Fibroblast of lung (primary cell): ENCODE data around the gene DCBLD2. TPM values are rescaled to one million over a fixed set of nuclear protein-coding genes. Genes with fewer than 3 reads are reported as not detected.
A peak's percentile ranks its signal among the peaks of the same experiment; 100 is the strongest.

ENCODE experiments used
- DNase-seq, 2 donors: peaks; one replicate each; pipeline versions ENCODE4 v3.0.0 to v3.0.0-alpha.2; 2010; ENCODE audit warnings: low read depth in 2 of 2
- H2AFZ ChIP-seq: 2 replicates; pipeline ENCODE4 v1.5.1; 2012; ENCODE audit warnings: low read length, control low read depth, inconsistent platforms
- H3K27ac ChIP-seq: 2 replicates; pipeline ENCODE4 v1.5.1; 2011; ENCODE audit warnings: low read length, control low read depth; ENCODE audit not compliant: insufficient read depth
- H3K27me3 ChIP-seq: 2 replicates; pipeline ENCODE4 v1.5.1; 2011; ENCODE audit warnings: mild to moderate bottlenecking, low read length; ENCODE audit not compliant: control insufficient read depth, insufficient read depth
- H3K36me3 ChIP-seq: 2 replicates; pipeline ENCODE4 v1.5.1; 2011; ENCODE audit warnings: low read length; ENCODE audit not compliant: control insufficient read depth, insufficient read depth
- H3K4me1 ChIP-seq: 2 replicates; pipeline ENCODE4 v1.5.1; 2011; ENCODE audit warnings: low read length; ENCODE audit not compliant: control insufficient read depth, insufficient read depth; ENCODE audit errors: extremely low read depth
- H3K4me2 ChIP-seq: 2 replicates; pipeline ENCODE4 v1.5.1; 2011; ENCODE audit warnings: low read length, control low read depth; ENCODE audit not compliant: insufficient read depth; ENCODE audit errors: extremely low read depth
- H3K4me3 ChIP-seq, 4 experiments: fragments of 200-600 bp in 1 of 4; sonication (generic) in 1 of 4; replicated peaks in 1 of 4; 2 replicates each; pipeline ENCODE4 v1.5.1; 2011 to 2016; ENCODE audit warnings: low read length in 4 of 4, low read depth in 3 of 4, mild to moderate bottlenecking in 3 of 4, control low read depth in 2 of 4, inconsistent platforms in 1 of 4, mixed read lengths in 1 of 4; ENCODE audit not compliant: insufficient read depth in 1 of 4; ENCODE audit errors: control extremely low read depth in 1 of 4
- H3K79me2 ChIP-seq: 2 replicates; pipeline ENCODE4 v1.5.1; 2012; ENCODE audit warnings: mild to moderate bottlenecking, low read length, inconsistent platforms; ENCODE audit not compliant: control insufficient read depth, insufficient read depth
- H3K9ac ChIP-seq: 2 replicates; pipeline ENCODE4 v1.5.1; 2011; ENCODE audit warnings: mild to moderate bottlenecking, low read length, control low read depth; ENCODE audit not compliant: insufficient read depth
- H3K9me3 ChIP-seq: 2 replicates; pipeline ENCODE4 v1.5.1; 2012; ENCODE audit warnings: low read depth, low read length; ENCODE audit not compliant: control insufficient read depth, insufficient read depth
- H4K20me1 ChIP-seq: 2 replicates; pipeline ENCODE4 v1.5.1; 2011; ENCODE audit warnings: low read length; ENCODE audit not compliant: control insufficient read depth, insufficient read depth; ENCODE audit errors: extremely low read depth
- EZH2 ChIP-seq: IDR thresholded peaks from 2 replicates; pipeline ENCODE4 v1.5.1; 2012; ENCODE audit warnings: low read length, control low read depth, mild to moderate bottlenecking; ENCODE audit errors: missing control alignments
- polyA plus RNA-seq, 2 donors: library from polyadenylated mRNA; depleted of rRNA in 1 of 2; stranded (reverse) in 1 of 2; unstranded in 1 of 2; fragments of >200 nt; gene quantifications; 2 replicates each; pipeline ENCODE4 v1.2.1, GENCODE V29; 2011 to 2012; ENCODE audit warnings: missing spikeins in 1 of 2
- total RNA-seq: library from RNA; depleted of rRNA; stranded (reverse); fragments of >200 nt; gene quantifications from 2 replicates; pipeline ENCODE4 v1.2.1, GENCODE V29; 2014
- TF ChIP-seq, protein P1 (sequence below), 2 donors: IDR thresholded peaks in 1 of 2; conservative IDR thresholded peaks in 1 of 2; 1 replicate in 1 of 2; 2 replicates in 1 of 2; pipeline ENCODE4 v1.5.1; 2011 to 2012; ENCODE audit warnings: low read length in 2 of 2, control low read depth in 1 of 2, inconsistent platforms in 1 of 2, low read depth in 1 of 2, mild to moderate bottlenecking in 1 of 2

The DCBLD2 gene
- total and polyA plus RNA-seq, 2 donors (not counting 1 experiment from before 2014, with no cell fraction given), result 98.1 to 195 TPM

DNA sequence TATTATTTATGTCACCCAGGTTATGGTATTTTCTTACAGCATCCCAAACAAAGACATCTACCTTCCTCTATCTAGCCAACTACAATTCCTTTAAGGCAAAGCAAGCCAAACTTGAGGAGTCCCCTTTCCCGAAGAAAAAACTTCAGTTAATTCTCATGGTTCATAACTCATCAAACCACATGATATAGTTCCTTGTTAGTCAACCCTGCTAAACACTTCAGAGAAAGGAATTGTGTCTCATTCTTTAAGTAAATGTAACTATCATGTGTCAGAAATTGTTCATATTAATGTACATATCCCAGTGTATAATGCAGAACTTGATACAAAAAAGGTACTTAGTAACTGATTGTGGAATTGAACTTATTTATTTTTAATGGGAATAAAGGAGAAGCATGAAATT is 93.9 kb downstream of the DCBLD2 start:
- H3K27ac ChIP-seq, result no peak overlapping the region
- H3K9me3 ChIP-seq, result no peaks in the 10 kb centered on the region
- no peaks in the 10 kb centered on the region for H3K79me2 ChIP-seq
- no peaks in the 10 kb centered on the region for H3K27me3 ChIP-seq
- TF ChIP-seq, protein P1, sequence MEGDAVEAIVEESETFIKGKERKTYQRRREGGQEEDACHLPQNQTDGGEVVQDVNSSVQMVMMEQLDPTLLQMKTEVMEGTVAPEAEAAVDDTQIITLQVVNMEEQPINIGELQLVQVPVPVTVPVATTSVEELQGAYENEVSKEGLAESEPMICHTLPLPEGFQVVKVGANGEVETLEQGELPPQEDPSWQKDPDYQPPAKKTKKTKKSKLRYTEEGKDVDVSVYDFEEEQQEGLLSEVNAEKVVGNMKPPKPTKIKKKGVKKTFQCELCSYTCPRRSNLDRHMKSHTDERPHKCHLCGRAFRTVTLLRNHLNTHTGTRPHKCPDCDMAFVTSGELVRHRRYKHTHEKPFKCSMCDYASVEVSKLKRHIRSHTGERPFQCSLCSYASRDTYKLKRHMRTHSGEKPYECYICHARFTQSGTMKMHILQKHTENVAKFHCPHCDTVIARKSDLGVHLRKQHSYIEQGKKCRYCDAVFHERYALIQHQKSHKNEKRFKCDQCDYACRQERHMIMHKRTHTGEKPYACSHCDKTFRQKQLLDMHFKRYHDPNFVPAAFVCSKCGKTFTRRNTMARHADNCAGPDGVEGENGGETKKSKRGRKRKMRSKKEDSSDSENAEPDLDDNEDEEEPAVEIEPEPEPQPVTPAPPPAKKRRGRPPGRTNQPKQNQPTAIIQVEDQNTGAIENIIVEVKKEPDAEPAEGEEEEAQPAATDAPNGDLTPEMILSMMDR (conservative IDR thresholded peaks at IDR 0.05 in 1 of 2, IDR thresholded peaks at IDR 0.05 in 1 of 2; ENCODE audit: low read depth in 1 of 2, low read length in 2 of 2), result no peak
- TF ChIP-seq EZH2, result no peak
- H2AFZ ChIP-seq, result no peak overlapping the region
- H4K20me1 ChIP-seq, result no peaks in the 10 kb centered on the region
- H3K9ac ChIP-seq, result no peak overlapping the region
- no peak overlapping the region for H3K4me2 ChIP-seq
- peaks cover 12% of the 10 kb centered on the region for H3K36me3 ChIP-seq
- peak in 1 of 2 donors; percentile 38 for DNase-seq
- H3K4me1 ChIP-seq, result no peaks in the 10 kb centered on the region
- H3K4me3 ChIP-seq, result no peak overlapping the region

DNA sequence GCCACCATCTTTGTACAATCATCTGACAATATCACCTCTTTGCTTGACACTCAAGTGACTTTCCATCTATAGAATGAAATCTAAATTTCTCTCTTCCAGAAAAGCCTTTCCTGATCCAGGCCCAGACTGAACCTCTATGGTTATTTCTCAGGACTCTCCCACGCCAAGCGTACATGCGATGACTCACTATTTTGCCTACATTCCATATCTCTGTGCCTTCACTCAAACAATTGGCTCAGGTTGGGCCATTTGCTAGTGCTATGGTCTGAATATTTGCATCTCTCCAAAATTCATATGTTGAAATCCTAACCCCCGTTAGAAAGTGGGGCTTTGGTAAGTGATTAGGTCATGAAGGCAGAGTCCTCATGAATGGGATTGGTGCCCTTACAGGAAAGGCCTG is 94.5 kb downstream of the DCBLD2 start:
- no peak overlapping the region for H2AFZ ChIP-seq
- TF ChIP-seq, protein P1 (conservative IDR thresholded peaks at IDR 0.05 in 1 of 2, IDR thresholded peaks at IDR 0.05 in 1 of 2; ENCODE audit: low read depth in 1 of 2, low read length in 2 of 2), result no peak
- no peak for TF ChIP-seq EZH2
- H3K4me3 ChIP-seq, result no peak overlapping the region
- H3K27me3 ChIP-seq, result no peaks in the 10 kb centered on the region
- H3K9ac ChIP-seq, result no peak overlapping the region
- H3K27ac ChIP-seq, result no peak overlapping the region
- no peak overlapping the region for H3K4me2 ChIP-seq
- no peaks in the 10 kb centered on the region for H3K79me2 ChIP-seq
- H3K36me3 ChIP-seq, result peaks cover 12% of the 10 kb centered on the region
- no peaks in the 10 kb centered on the region for H3K9me3 ChIP-seq
- no peaks in the 10 kb centered on the region for H4K20me1 ChIP-seq
- no peaks in the 10 kb centered on the region for H3K4me1 ChIP-seq
- peak in 1 of 2 donors; percentile 79 for DNase-seq

DNA sequence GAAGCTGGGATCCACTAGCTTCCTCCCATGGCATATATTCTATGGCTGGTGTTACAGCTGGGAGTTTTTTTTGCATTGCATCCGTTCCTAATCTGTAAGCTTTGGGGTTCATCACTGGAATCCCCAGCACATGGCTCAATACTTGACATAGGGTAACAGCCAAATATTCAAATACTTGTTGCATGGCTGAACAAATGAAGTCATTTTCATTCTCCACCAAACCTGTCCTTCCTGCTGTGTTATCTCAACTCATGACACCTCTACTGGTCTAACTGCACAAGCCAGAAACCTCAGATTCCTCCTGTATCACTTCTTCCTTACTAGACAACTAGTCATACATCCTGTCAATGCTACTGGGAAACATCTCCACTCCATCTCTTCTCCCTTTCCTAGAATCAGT is 95.0 kb downstream of the DCBLD2 start:
- peak in 1 of 2 donors; percentile 68 for DNase-seq
- Histone ChIP-seq H3K9me3 (no peaks in the 10 kb centered on the region), H3K4me3 (no peak overlapping the region), H3K79me2 (no peaks in the 10 kb centered on the region), H3K27ac (no peak overlapping the region), H2AFZ (no peak overlapping the region), H3K27me3 (no peaks in the 10 kb centered on the region), H3K9ac (no peak overlapping the region), H4K20me1 (no peaks in the 10 kb centered on the region), H3K4me1 (no peaks in the 10 kb centered on the region), H3K4me2 (no peak overlapping the region), H3K36me3 (peaks cover 12% of the 10 kb centered on the region)
- TF ChIP-seq, protein P1 (conservative IDR thresholded peaks at IDR 0.05 in 1 of 2, IDR thresholded peaks at IDR 0.05 in 1 of 2; ENCODE audit: low read depth in 1 of 2, low read length in 2 of 2), result no peak
- TF ChIP-seq EZH2, result no peak
